Thoracic aorta (tissue), 2 donors: ENCODE data around the gene SPEN. TPM values are rescaled to one million over a fixed set of nuclear protein-coding genes. Genes with fewer than 3 reads are reported as not detected.
A peak's percentile ranks its signal among the peaks of the same experiment; 100 is the strongest.

Experiments
- ATAC-seq: fragments of 150-250 bp; one replicate; pipeline ENCODE4 v1.8.0; 2017; ENCODE audit warnings: low read depth; ENCODE audit not compliant: insufficient number of reproducible peaks, low FRiP score
- DNase-seq: peaks from one replicate; pipeline ENCODE4 v3.0.0-alpha.2; 2020; ENCODE audit warnings: low spot score
- H3K27ac ChIP-seq, 2 donors: fragments of 200-600 bp; sonication (generic); 1 replicate in 1 of 2; 2 replicates in 1 of 2; pipeline ENCODE4 v1.5.1; 2016; ENCODE audit warnings: mild to moderate bottlenecking in 2 of 2, moderate library complexity in 2 of 2
- H3K27me3 ChIP-seq: fragments of 200-600 bp; sonication (generic); replicated peaks from 2 replicates; pipeline ENCODE4 v1.6.0; 2016; ENCODE audit warnings: mild to moderate bottlenecking; ENCODE audit not compliant: insufficient read depth
- H3K36me3 ChIP-seq: fragments of 200-600 bp; sonication (generic); one replicate; pipeline ENCODE4 v1.5.1; 2016
- H3K4me1 ChIP-seq, 2 donors: fragments of 200-600 bp; sonication (generic); 1 replicate in 1 of 2; 2 replicates in 1 of 2; pipeline versions ENCODE4 v1.5.1 to v1.6.0; 2016; ENCODE audit warnings: low read depth in 2 of 2, mild to moderate bottlenecking in 1 of 2; ENCODE audit not compliant: control insufficient read depth in 1 of 2
- H3K4me3 ChIP-seq: fragments of 200-600 bp; sonication (generic); 2 replicates; pipeline ENCODE4 v1.5.1; 2016; ENCODE audit warnings: mild to moderate bottlenecking
- H3K9me3 ChIP-seq: fragments of 200-600 bp; sonication (generic); 2 replicates; pipeline ENCODE4 v1.5.1; 2016
- CTCF ChIP-seq: fragments of 200-600 bp; sonication (generic); IDR thresholded peaks from one replicate; pipeline ENCODE4 v1.5.1; 2019; ENCODE audit warnings: antibody characterized with exemption
- total RNA-seq, 2 donors: library from RNA; depleted of rRNA; stranded (reverse); fragments of >200 nt; gene quantifications; one replicate each; pipeline versions ENCODE4 v1.1.0 to v1.2.3, GENCODE V29; 2016

The SPEN gene
- total RNA-seq, 2 donors from 2014 or later, result 52.3 to 96.9 TPM

- Histone ChIP-seq H3K27me3 (no peaks in the 10 kb centered on the region), H3K27ac (peak overlapping the region; percentile 98 to 99), H3K36me3 (peaks cover 30% of the 10 kb centered on the region), H3K9me3 (no peaks in the 10 kb centered on the region), H3K4me3 (peak overlapping the region; percentile 58), H3K4me1 (peaks cover 50 to 74% of the 10 kb centered on the region in 2 donors)
- ATAC-seq (no peak), DNase-seq (no peak)
- no peak for TF ChIP-seq CTCF
These were observed 100.6 kb downstream of the SPEN start for GRCh38 chr1:15948091-15948591.

- Histone ChIP-seq H3K4me1 (peaks cover 57 to 81% of the 10 kb centered on the region in 2 donors), H3K36me3 (peaks cover 24% of the 10 kb centered on the region), H3K27ac (peak overlapping the region; percentile 98 to 99), H3K9me3 (no peaks in the 10 kb centered on the region), H3K4me3 (peak overlapping the region; percentile 58), H3K27me3 (no peaks in the 10 kb centered on the region)
- ATAC-seq, result peak; percentile 39
- TF ChIP-seq CTCF, result peak; percentile 29
- peak; percentile 73 for DNase-seq
These were observed 101.3 kb downstream of the SPEN start for GRCh38 chr1:15948595-15949452.

- no peaks in the 10 kb centered on the region for H3K27me3 ChIP-seq
- H3K36me3 ChIP-seq, result peaks cover 15% of the 10 kb centered on the region
- peak; percentile 94 for DNase-seq
- TF ChIP-seq CTCF, result no peak
- peaks cover 60 to 88% of the 10 kb centered on the region in 2 donors for H3K4me1 ChIP-seq
- no peaks in the 10 kb centered on the region for H3K9me3 ChIP-seq
- peak; percentile 86 for ATAC-seq
- H3K4me3 ChIP-seq, result peak overlapping the region; percentile 58
- peak overlapping the region; percentile 98 to 99 for H3K27ac ChIP-seq
These were observed 102.1 kb downstream of the SPEN start for GRCh38 chr1:15949453-15950245.

GRCh38 chr1:15950302-15950701 is 102.8 kb downstream of the SPEN start:
- DNase-seq, result no peak
- TF ChIP-seq CTCF, result no peak
- H3K27ac ChIP-seq, result peak overlapping the region; percentile 98 to 99
- H3K27me3 ChIP-seq, result no peaks in the 10 kb centered on the region
- no peaks in the 10 kb centered on the region for H3K9me3 ChIP-seq
- peaks cover 9% of the 10 kb centered on the region for H3K36me3 ChIP-seq
- peak overlapping the region; percentile 58 for H3K4me3 ChIP-seq
- no peak for ATAC-seq
- peaks cover 60 to 95% of the 10 kb centered on the region in 2 donors for H3K4me1 ChIP-seq
